ENCODE measurements around the gene LANCL2. TPM values are rescaled to one million over a fixed set of nuclear protein-coding genes. Genes with fewer than 3 reads are reported as not detected.
A peak's percentile ranks its signal among the peaks of the same experiment; 100 is the strongest.

The LANCL2 gene
- total and polyA plus RNA-seq, 9 of the 15 experiments (the other 6 are each of a cell fraction or from before 2014, with no cell fraction given), result 5.3 to 18.5 (median 13.5) TPM

DNA sequence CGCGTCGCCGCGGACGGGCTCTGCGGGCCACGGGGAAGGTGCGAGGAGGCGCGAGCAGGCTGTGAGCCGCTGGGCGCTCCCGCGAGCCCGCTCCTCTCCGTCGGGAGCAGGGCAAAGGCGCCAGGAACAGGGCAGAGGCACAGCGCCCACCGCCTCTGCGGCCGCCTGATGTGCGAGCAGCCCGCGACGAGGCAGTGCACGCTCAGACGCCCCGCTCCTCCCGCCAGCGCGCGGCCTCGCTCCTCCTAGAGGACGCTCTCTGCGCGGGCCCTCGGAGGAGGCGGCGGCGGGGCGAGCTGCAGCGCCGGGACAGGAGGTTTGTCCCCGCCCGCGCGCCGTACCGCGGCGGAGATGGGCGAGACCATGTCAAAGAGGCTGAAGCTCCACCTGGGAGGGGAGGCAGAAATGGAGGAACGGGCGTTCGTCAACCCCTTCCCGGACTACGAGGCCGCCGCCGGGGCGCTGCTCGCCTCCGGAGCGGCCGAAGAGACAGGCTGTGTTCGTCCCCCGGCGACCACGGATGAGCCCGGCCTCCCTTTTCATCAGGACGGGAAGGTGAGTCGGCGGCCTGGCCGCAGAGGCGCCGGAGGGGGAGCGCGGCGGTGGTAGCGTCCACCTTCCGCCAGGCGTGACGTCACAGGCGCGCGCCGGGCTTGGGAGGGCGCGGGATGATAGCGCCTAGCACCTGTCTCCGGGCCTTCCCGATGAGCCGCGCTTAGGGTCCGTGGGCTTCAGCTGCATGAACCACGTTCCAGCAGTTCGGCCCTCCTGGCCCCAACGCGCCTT, 731 bp downstream of the LANCL2 start (continued):
- TF ChIP-seq, protein P1, sequence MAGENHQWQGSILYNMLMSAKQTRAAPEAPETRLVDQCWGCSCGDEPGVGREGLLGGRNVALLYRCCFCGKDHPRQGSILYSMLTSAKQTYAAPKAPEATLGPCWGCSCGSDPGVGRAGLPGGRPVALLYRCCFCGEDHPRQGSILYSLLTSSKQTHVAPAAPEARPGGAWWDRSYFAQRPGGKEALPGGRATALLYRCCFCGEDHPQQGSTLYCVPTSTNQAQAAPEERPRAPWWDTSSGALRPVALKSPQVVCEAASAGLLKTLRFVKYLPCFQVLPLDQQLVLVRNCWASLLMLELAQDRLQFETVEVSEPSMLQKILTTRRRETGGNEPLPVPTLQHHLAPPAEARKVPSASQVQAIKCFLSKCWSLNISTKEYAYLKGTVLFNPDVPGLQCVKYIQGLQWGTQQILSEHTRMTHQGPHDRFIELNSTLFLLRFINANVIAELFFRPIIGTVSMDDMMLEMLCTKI (IDR thresholded peaks at IDR 0.05; ENCODE audit: partially characterized antibody), result no peak
- TF ChIP-seq KDM5B (IDR thresholded peaks at IDR 0.05; ENCODE audit: insufficient replicate concordance, low read depth, low read length), result peak; percentile 78
- peak; percentile 96 for TF ChIP-seq POLR2G (IDR thresholded peaks at IDR 0.05; ENCODE audit: low read depth, low read length)
- TF ChIP-seq MIER1 (IDR thresholded peaks at IDR 0.05; ENCODE audit: low read depth), result no peak; the same call in 1 of the 2 replicates
- TF ChIP-seq MCM3 (IDR thresholded peaks at IDR 0.05), result no peak
- no peak for TF ChIP-seq HEY1 (CRISPR knock-in tag; IDR thresholded peaks at IDR 0.05; ENCODE audit: borderline replicate concordance)
- 0 out of 2 replicates have a peak, but pooled peaks have one; percentile 9 for TF ChIP-seq SREBF1 (IDR thresholded peaks at IDR 0.05; ENCODE audit: borderline replicate concordance, low read depth, low read length)
- no peak for TF ChIP-seq ATF4 (CRISPR knock-in tag; IDR thresholded peaks at IDR 0.05)
- no peak for TF ChIP-seq TCF15 (CRISPR knock-in tag; IDR thresholded peaks at IDR 0.05)
- no peak for TF ChIP-seq HOXB6 (CRISPR knock-in tag; IDR thresholded peaks at IDR 0.05; ENCODE audit: borderline replicate concordance)
- no peak for TF ChIP-seq BDP1 (IDR thresholded peaks at IDR 0.05; ENCODE audit: insufficient read depth, insufficient read length)
- no peak for TF ChIP-seq STAT6 (CRISPR knock-in tag; IDR thresholded peaks at IDR 0.05)
- TF ChIP-seq KLF10 (CRISPR knock-in tag; IDR thresholded peaks at IDR 0.05), result no peak
- TF ChIP-seq, protein P2, sequence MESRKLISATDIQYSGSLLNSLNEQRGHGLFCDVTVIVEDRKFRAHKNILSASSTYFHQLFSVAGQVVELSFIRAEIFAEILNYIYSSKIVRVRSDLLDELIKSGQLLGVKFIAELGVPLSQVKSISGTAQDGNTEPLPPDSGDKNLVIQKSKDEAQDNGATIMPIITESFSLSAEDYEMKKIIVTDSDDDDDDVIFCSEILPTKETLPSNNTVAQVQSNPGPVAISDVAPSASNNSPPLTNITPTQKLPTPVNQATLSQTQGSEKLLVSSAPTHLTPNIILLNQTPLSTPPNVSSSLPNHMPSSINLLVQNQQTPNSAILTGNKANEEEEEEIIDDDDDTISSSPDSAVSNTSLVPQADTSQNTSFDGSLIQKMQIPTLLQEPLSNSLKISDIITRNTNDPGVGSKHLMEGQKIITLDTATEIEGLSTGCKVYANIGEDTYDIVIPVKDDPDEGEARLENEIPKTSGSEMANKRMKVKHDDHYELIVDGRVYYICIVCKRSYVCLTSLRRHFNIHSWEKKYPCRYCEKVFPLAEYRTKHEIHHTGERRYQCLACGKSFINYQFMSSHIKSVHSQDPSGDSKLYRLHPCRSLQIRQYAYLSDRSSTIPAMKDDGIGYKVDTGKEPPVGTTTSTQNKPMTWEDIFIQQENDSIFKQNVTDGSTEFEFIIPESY (CRISPR knock-in tag; IDR thresholded peaks at IDR 0.05), result 0 out of 2 replicates have a peak, but pooled peaks have one; percentile 14
- TF ChIP-seq HCFC1 (IDR thresholded peaks at IDR 0.05; ENCODE audit: low read depth, low read length), result peak; percentile 81
- TF ChIP-seq RFX1 (IDR thresholded peaks at IDR 0.05), result no peak
- TF ChIP-seq, protein P3, sequence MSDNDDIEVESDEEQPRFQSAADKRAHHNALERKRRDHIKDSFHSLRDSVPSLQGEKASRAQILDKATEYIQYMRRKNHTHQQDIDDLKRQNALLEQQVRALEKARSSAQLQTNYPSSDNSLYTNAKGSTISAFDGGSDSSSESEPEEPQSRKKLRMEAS (CRISPR knock-in tag; IDR thresholded peaks at IDR 0.05), result peak; percentile 59
- no peak for TF ChIP-seq BRF1 (IDR thresholded peaks at IDR 0.05; ENCODE audit: borderline replicate concordance, extremely low read depth, insufficient read length)
- no peak for TF ChIP-seq ETS2 (tag; IDR thresholded peaks at IDR 0.05; ENCODE audit: borderline replicate concordance, poor library complexity, severe bottlenecking)
- no peak for TF ChIP-seq NR2F6 (CRISPR knock-in tag; IDR thresholded peaks at IDR 0.05)
